ENCODE measurements around the gene KRT77. TPM values are rescaled to one million over a fixed set of nuclear protein-coding genes. Genes with fewer than 3 reads are reported as not detected.
"Not testable (repeated sequence)": the region's sequence is repeated elsewhere in the genome, so short reads cannot be mapped to it uniquely, and the experiment has no call there.

KRT77 gene
- total RNA-seq, 2 donors from 2014 or later: not detected

- H3K9me3 Mint-ChIP-seq: no peaks in the 10 kb centered on the region
- H3K4me3 Mint-ChIP-seq: no peak overlapping the region
- H3K36me3 Mint-ChIP-seq: no peaks in the 10 kb centered on the region
- no peak overlapping the region for H3K27ac Mint-ChIP-seq
- H3K4me1 Mint-ChIP-seq (ENCODE audit: low read depth in 2 of 2): peaks cover 6 to 9% of the 10 kb centered on the region in 2 donors
- peaks cover 8 to 28% of the 10 kb centered on the region in 2 donors for H3K27me3 Mint-ChIP-seq
- DNase-seq (ENCODE audit: low spot score): no peak
- ATAC-seq: no peak
These were observed 28.9 kb downstream of the KRT77 start for GRCh38 chr12:52674433-52674775.

- Mint-ChIP-seq H3K9me3 (no peaks in the 10 kb centered on the region), H3K4me1 (ENCODE audit: low read depth in 2 of 2) (peaks cover 6 to 9% of the 10 kb centered on the region in 2 donors), H3K36me3 (no peaks in the 10 kb centered on the region), H3K27ac (no peak overlapping the region), H3K4me3 (no peak overlapping the region), H3K27me3 (peaks cover 8 to 28% of the 10 kb centered on the region in 2 donors)
- ATAC-seq: no peak
- DNase-seq (ENCODE audit: low spot score): no peak
These were observed 29.5 kb downstream of the KRT77 start for GRCh38 chr12:52673713-52674432.

DNA sequence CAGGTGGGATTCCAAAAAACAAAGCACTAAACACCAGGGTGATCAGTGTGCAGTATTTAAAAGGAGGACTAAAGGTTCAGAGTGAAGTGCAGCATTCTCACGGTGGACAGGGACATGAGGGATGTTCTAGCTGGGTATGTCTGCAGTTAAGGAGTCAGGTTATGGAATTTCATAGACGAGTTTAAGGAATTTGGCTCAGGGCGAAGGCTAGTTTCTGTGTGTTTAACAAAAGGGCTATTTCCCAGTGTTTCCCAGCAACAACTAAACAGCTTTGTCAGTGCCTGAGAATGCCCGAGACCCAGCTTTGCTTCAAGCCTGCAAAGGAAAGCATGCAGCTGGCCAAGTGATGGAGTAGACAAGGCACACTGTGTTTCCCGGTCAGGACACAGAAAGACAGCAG, 30.1 kb downstream of the KRT77 start:
- Mint-ChIP-seq H3K36me3 (no peaks in the 10 kb centered on the region), H3K9me3 (no peaks in the 10 kb centered on the region), H3K4me3 (no peak overlapping the region), H3K27me3 (peaks cover 8 to 28% of the 10 kb centered on the region in 2 donors), H3K27ac (no peak overlapping the region), H3K4me1 (ENCODE audit: low read depth in 2 of 2) (peaks cover 6 to 9% of the 10 kb centered on the region in 2 donors)
- DNase-seq (ENCODE audit: low spot score) (no peak), ATAC-seq (no peak)

- Mint-ChIP-seq H3K36me3 (no peaks in the 10 kb centered on the region), H3K27me3 (peaks cover 4 to 26% of the 10 kb centered on the region in 2 donors), H3K4me1 (ENCODE audit: low read depth in 2 of 2) (peaks cover 6 to 9% of the 10 kb centered on the region in 2 donors), H3K9me3 (no peaks in the 10 kb centered on the region), H3K4me3 (no peak overlapping the region), H3K27ac (no peak overlapping the region)
- ATAC-seq (peak; percentile 56 to 57), DNase-seq (ENCODE audit: low spot score) (no peak)
These were observed 30.9 kb downstream of the KRT77 start for GRCh38 chr12:52672321-52672933.

DNA sequence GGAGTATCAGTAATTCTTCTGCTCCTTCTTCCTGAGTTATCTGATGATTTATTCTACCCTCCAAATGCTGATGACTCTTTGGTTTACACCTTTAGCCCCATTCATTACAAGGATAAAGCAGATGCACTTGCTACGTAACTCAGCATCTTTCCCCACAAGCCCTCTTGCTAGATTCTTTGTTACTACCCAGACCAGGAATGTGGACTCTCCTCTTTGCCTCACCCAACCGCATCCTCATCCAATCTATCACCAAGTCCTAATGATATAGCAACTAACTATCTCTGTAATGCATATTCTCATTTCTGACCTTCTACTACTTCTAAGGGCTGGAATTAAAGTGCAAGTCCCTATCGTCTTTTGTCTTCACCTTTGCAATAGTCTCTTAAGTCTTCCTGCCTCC, 32.4 kb downstream of the KRT77 start:
- no peaks in the 10 kb centered on the region for H3K9me3 Mint-ChIP-seq
- no peak overlapping the region for H3K4me3 Mint-ChIP-seq
- DNase-seq (ENCODE audit: low spot score) (no peak), ATAC-seq (no peak)
- H3K4me1 Mint-ChIP-seq (ENCODE audit: low read depth in 2 of 2): peaks cover 6 to 9% of the 10 kb centered on the region in 2 donors
- H3K27me3 Mint-ChIP-seq: peaks cover 4 to 12% of the 10 kb centered on the region in 2 donors
- no peak overlapping the region for H3K27ac Mint-ChIP-seq
- H3K36me3 Mint-ChIP-seq: no peaks in the 10 kb centered on the region

- H3K36me3 Mint-ChIP-seq: no peaks in the 10 kb centered on the region
- DNase-seq (ENCODE audit: low spot score) (no peak), ATAC-seq (no peak)
- H3K27me3 Mint-ChIP-seq: peaks cover 4 to 8% of the 10 kb centered on the region in 2 donors
- H3K27ac Mint-ChIP-seq: no peak overlapping the region
- H3K4me3 Mint-ChIP-seq: no peak overlapping the region
- no peaks in the 10 kb centered on the region for H3K9me3 Mint-ChIP-seq
- H3K4me1 Mint-ChIP-seq (ENCODE audit: low read depth in 2 of 2): peaks cover 6 to 9% of the 10 kb centered on the region in 2 donors
These were observed 32.8 kb downstream of the KRT77 start for GRCh38 chr12:52670506-52670905.

GRCh38 chr12:52669941-52670340, 33.4 kb downstream of the KRT77 start:
- not testable (repeated sequence) for H3K27ac Mint-ChIP-seq; H3K9me3 Mint-ChIP-seq; H3K4me3 Mint-ChIP-seq; ATAC-seq; H3K27me3 Mint-ChIP-seq; H3K36me3 Mint-ChIP-seq; H3K4me1 Mint-ChIP-seq (ENCODE audit: low read depth in 2 of 2); DNase-seq (ENCODE audit: low spot score)

GRCh38 chr12:52669426-52669825, 33.9 kb downstream of the KRT77 start:
- Mint-ChIP-seq H3K9me3 (no peaks in the 10 kb centered on the region), H3K27ac (no peak overlapping the region), H3K4me3 (no peak overlapping the region), H3K36me3 (no peaks in the 10 kb centered on the region), H3K27me3 (peaks cover 3 to 4% of the 10 kb centered on the region in 2 donors), H3K4me1 (ENCODE audit: low read depth in 2 of 2) (peaks cover 3 to 5% of the 10 kb centered on the region in 2 donors)
- ATAC-seq: no peak
- DNase-seq (ENCODE audit: low spot score): no peak

- H3K9me3 Mint-ChIP-seq: no peaks in the 10 kb centered on the region
- H3K4me3 Mint-ChIP-seq: no peak overlapping the region
- H3K4me1 Mint-ChIP-seq (ENCODE audit: low read depth in 2 of 2): peaks cover 6 to 7% of the 10 kb centered on the region in 2 donors
- no peak overlapping the region for H3K27ac Mint-ChIP-seq
- H3K36me3 Mint-ChIP-seq: no peaks in the 10 kb centered on the region
- DNase-seq (ENCODE audit: low spot score) (no peak), ATAC-seq (no peak)
- no peaks in the 10 kb centered on the region for H3K27me3 Mint-ChIP-seq
These were observed 35.4 kb downstream of the KRT77 start for GRCh38 chr12:52667931-52668330.

DNA sequence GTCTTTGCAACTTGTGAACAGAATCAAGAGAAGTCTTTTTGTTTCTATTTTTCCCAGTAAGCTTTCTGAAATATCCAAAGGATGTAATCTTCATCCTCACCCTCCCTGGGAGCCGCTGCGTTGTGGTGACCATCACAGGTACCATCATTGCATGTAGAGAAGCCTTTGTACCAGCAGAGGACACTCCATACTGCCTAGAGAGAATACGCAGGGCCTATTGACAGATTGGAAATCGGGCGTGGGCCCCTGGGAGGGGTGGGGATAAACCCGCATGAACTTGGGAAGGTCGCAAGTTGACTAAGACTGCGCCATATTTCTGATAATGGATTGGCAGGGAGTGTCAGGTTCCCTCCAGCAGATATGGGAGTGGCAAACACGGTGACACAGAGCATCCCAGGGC, 35.8 kb downstream of the KRT77 start:
- ATAC-seq: no peak
- Mint-ChIP-seq H3K36me3 (no peaks in the 10 kb centered on the region), H3K27me3 (no peaks in the 10 kb centered on the region), H3K4me1 (ENCODE audit: low read depth in 2 of 2) (peaks cover 10 to 12% of the 10 kb centered on the region in 2 donors), H3K4me3 (no peak overlapping the region), H3K9me3 (no peaks in the 10 kb centered on the region), H3K27ac (no peak overlapping the region)
- DNase-seq (ENCODE audit: low spot score): no peak

GRCh38 chr12:52666471-52666870, 36.9 kb downstream of the KRT77 start:
- H3K36me3 Mint-ChIP-seq: no peaks in the 10 kb centered on the region
- DNase-seq (ENCODE audit: low spot score) (no peak), ATAC-seq (no peak)
- H3K4me3 Mint-ChIP-seq: no peak overlapping the region
- no peak overlapping the region for H3K27ac Mint-ChIP-seq
- H3K27me3 Mint-ChIP-seq: no peaks in the 10 kb centered on the region
- H3K4me1 Mint-ChIP-seq (ENCODE audit: low read depth in 2 of 2): peaks cover 19 to 22% of the 10 kb centered on the region in 2 donors
- H3K9me3 Mint-ChIP-seq: no peaks in the 10 kb centered on the region

DNA sequence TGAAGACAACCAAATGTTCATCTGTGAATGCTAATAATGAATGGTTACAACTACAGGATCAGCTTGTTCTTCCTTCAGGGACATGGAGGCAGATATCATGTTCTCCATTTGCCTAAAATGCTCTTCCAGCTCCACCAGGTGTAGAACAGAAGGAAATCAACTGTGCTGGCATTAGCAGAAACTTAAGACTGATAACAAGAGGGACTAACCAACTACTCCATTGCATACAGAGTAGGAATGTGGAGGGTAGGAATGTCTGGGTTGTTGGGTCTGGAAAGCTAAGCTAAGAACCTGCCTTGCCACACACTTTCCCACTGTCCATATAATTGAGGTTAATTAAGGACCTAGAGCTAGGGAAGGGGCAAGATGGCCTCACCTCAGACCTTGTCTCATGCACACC, 39.9 kb downstream of the KRT77 start:
- H3K27ac Mint-ChIP-seq: no peak overlapping the region
- no peaks in the 10 kb centered on the region for H3K27me3 Mint-ChIP-seq
- H3K4me1 Mint-ChIP-seq (ENCODE audit: low read depth in 2 of 2): peaks cover 26 to 32% of the 10 kb centered on the region in 2 donors
- DNase-seq (ENCODE audit: low spot score): no peak
- H3K9me3 Mint-ChIP-seq: no peaks in the 10 kb centered on the region
- no peak overlapping the region for H3K4me3 Mint-ChIP-seq
- no peak for ATAC-seq
- no peaks in the 10 kb centered on the region for H3K36me3 Mint-ChIP-seq

GRCh38 chr12:52662918-52663229, 40.5 kb downstream of the KRT77 start:
- ATAC-seq (no peak), DNase-seq (ENCODE audit: low spot score) (no peak)
- H3K4me1 Mint-ChIP-seq (ENCODE audit: low read depth in 2 of 2): peaks cover 26 to 32% of the 10 kb centered on the region in 2 donors
- H3K4me3 Mint-ChIP-seq: no peak overlapping the region
- H3K36me3 Mint-ChIP-seq: no peaks in the 10 kb centered on the region
- no peaks in the 10 kb centered on the region for H3K9me3 Mint-ChIP-seq
- H3K27ac Mint-ChIP-seq: no peak overlapping the region
- H3K27me3 Mint-ChIP-seq: no peaks in the 10 kb centered on the region

- peaks cover 26 to 32% of the 10 kb centered on the region in 2 donors for H3K4me1 Mint-ChIP-seq (ENCODE audit: low read depth in 2 of 2)
- no peaks in the 10 kb centered on the region for H3K36me3 Mint-ChIP-seq
- DNase-seq (ENCODE audit: low spot score) (no peak), ATAC-seq (peak; percentile 40 to 41)
- no peaks in the 10 kb centered on the region for H3K9me3 Mint-ChIP-seq
- no peak overlapping the region for H3K27ac Mint-ChIP-seq
- peak overlapping the region; percentile 11 for H3K4me3 Mint-ChIP-seq
- H3K27me3 Mint-ChIP-seq: no peaks in the 10 kb centered on the region
These were observed 41.0 kb downstream of the KRT77 start for GRCh38 chr12:52662093-52662917.

All from natural killer cell treated with Interleukin-12 subunit alpha and Interleukin-12 subunit beta and Interleukin-15 and Interleukin-18, amount 100 ng/mL, for 72 hours (primary cell).